NCI-H345 treated with DMSO at 0.1 percent for 48 hours (cell line): ENCODE data around the gene TUBB2A.

Experiments
- DNase-seq: peaks from one replicate; lab custom pipeline; 2025; ENCODE audit not compliant: unreplicated experiment; lab: John Stamatoyannopoulos, UW

TUBB2A gene

DNA sequence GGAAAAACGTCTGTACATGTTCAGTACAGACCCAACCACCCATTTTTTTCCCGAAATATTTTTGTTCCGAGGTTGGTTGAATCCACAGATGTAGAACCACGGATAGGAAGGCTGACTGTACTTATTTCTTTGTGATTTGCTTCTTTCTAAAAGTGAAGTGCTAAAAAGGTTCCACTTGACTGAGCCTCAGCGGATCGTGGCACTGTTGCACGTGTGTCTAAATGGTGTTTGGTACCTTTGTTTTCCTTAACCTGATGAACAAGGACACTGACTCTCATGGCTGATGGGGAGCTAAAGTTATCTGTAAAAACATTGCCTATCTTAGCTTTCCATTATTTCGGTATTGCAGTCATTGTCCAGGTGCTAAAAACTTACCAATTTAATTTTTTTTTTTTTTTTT lies 32.7 kb downstream of the TUBB2A start:
- no peak for DNase-seq

DNA sequence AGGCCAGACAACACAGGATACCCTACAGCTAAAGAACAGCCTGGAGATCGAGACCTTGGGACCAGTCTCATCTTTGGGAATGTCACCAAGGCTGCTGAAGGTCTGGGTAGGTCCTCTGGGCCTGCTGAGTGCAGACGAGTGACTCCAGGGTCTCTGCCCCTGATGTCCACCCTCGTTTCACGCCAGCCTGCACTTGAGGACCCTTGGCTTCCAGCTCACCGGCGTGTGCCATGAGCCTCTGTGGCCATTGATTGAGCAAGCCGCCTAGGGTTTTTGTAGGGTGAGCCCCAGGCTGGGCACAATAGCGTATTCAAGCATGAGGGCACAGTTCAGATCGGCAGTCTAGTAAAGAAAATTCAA lies 34.5 kb downstream of the TUBB2A start:
- no peak for DNase-seq

DNA sequence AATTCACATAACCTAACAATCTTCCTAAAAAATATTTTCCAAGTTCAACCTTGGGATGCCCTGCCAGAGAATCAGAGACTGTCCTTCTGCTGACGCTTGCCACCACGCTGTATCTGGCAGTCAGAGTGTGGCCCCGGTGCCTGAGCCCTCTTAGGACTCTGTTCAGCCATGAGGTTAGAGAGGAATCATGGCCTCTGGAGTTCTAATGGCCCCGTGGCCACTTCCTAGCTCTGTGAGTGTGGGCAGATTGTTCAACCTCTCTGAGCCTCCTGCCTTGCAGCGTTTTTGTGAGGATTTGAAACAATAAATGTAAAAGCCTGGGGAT lies 36.6 kb downstream of the TUBB2A start:
- no peak for DNase-seq

DNA sequence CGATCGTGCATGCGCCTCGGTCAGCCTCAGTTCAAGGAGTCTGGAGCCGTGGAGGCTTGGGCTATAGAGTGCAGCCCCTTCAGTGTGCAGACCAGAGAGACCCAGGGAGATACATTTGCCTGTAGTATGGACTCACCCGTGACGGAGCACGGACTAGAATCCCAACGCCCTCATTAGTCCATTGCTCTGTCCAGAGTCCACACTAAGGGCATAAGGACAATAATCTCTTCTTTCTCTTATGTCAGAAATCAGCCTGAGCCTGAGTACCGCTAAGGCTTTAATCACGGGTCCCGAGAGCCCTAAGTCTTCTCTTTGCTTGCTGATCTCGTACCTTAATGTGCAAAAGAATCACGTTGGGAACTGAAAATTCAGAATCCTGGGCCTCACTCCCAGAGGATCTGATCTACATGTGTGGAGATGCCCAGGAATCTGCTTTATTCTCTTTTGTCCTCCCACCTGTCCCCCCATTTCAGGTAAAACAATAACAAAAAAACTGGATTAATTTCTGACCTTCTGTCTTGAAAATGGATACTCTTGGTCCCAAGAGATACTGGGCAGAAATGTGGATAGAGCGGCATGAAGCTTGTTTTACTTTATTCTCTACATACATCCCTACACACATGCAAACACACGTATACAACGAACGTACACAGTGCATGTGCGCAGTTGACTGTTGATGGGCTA lies 38.2 kb downstream of the TUBB2A start:
- DNase-seq: no peak

DNA sequence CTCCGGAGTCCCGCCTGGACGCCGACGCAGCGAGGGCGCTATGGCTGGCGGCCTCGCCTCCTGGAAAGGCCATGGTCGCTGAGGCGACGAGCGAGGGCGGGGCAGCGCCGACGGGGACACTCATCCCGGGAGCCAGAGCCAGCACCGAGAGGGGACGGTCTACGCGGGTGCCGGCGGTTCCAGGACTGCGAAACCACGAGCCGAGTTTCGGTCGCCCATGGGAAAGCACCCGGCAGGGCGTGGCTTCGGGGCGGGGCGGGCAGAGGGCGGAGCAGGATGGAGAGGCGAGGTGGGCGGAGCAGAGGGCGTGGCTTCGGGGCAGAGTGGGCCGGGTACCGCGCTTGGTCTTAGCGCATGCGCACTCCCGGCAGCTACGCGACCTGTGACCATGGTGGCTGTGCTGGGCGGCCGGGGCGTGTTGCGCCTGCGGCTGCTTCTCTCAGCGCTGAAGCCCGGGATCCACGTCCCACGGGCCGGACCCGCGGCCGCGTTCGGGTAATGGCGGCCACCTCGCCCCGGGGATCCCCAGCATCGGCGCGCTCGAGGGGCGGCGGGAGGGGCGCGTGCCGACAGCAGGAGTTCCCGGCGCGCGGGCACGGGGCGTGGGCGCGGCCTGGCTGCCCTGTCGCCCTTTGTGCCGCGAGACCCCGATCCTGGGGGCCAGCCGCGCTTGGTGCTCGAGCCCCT lies 38.8 kb downstream of the TUBB2A start, which contains the start of gene BPHL:
Gene BPHL (plus strand): TSS at position 359 of the 687 bp plus-strand sequence. CDS start 30 bp downstream, at position 389.
- DNase-seq: peak; percentile 21

DNA sequence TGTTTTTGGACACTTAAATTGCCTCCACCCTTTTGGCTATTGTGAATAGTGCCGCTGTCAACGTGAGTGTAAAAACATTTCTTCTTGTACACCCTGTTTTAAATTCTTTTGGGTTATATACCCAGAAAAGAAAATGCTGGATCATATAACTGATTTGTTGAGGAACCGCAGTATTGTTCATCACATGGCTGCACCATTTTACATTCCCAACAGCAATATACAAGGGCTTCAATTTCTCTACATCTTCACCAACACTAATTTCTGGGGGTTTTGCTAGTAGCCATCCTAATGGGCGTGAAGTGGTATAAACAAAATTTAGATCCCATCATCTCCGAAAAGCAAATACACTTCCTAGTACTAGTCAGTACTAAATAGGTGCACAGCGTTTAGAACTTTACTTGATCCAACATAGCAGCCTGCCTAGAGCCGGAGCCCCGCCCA lies 39.4 kb downstream of the TUBB2A start:
- DNase-seq: no peak

DNA sequence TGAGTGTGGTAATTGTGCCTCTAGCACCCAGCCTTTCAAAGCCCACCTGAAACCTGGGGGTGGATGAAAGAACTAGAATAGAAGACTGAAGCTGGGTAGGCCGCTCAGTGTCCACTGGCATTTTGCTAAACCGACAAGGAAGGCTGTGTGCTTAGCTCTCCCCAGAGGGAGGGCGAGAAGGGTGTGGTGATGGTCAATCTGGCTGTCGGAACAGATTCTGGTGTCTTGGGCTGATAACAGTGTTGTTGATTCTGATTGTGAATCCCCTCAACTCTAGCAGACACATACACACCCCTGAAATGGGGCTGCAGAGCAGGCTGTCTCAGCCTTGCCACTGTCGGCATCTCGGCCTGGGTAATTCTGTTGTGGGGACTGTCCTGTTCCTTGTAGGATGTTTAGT lies 43.0 kb downstream of the TUBB2A start:
- no peak for DNase-seq

DNA sequence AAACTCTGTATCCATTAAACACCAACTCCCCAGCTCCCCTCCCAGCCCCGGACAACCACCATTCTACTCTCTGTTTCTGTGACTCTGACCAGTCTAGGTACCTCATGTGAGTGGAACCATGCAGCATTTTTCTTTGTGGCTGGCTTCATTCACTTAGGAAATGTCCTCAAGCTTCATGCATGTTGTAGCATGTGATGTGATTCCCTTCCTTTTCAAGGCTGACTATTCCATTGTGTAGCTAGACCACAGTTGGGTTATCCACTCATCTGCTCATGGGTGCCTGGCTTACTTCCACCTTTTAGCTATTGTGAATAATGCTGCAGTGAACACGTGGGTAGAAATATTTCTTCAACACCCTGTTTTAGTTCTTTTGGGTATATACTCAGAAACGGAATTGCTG lies 47.6 kb downstream of the TUBB2A start:
- DNase-seq: no peak

DNA sequence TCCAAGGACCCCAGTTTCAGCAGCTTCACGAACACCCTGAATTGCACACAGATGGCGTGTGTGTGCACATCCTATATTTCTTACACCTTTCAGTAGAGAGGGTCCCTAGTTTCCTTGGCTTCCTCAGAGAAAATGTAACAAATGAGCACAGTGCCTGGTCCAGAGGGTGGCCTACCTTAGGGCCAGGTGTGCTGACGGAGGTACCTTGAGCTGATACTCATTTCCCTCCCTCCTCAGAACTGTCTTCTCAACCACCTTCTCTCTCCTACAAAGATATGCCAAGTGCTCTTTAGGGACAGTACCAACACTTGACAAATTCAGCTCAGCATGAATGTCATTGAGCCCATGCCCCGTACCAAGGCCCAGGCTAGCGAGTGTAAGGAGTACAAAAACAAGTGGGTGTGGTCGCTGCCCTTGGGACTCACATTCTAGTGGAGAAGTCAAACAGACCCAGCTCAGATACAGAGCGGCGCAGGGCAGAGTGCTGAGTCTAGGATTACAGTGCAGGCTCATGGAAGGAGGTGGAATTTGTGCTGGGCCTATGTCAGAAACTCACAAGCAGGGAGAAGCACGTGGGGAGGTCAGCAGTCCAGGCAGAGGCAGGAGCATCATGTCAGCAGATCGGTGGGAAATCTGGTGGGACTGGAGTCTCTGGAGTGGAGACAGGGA lies 48.5 kb downstream of the TUBB2A start:
- no peak for DNase-seq
